NCI-H2227 treated with DMSO at 0.1 percent for 48 hours (cell line): ENCODE data around the gene TNFRSF11A.
A peak's percentile ranks its signal among the peaks of the same experiment; 100 is the strongest.

Source experiments
- DNase-seq: peaks from one replicate; lab custom pipeline; 2025; lab: John Stamatoyannopoulos, UW

TNFRSF11A gene

DNA sequence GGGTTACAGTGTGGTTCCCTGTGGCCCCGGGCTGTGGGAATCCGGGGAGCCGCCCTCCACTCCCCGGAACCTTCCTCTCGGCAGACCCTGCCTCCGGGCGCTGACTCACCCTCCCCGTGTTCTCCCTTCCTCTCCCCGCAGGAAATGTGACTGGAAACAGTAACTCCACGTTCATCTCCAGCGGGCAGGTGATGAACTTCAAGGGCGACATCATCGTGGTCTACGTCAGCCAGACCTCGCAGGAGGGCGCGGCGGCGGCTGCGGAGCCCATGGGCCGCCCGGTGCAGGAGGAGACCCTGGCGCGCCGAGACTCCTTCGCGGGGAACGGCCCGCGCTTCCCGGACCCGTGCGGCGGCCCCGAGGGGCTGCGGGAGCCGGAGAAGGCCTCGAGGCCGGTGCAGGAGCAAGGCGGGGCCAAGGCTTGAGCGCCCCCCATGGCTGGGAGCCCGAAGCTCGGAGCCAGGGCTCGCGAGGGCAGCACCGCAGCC is 59.5 kb downstream of the TNFRSF11A start:
- DNase-seq, result peak; percentile 69

DNA sequence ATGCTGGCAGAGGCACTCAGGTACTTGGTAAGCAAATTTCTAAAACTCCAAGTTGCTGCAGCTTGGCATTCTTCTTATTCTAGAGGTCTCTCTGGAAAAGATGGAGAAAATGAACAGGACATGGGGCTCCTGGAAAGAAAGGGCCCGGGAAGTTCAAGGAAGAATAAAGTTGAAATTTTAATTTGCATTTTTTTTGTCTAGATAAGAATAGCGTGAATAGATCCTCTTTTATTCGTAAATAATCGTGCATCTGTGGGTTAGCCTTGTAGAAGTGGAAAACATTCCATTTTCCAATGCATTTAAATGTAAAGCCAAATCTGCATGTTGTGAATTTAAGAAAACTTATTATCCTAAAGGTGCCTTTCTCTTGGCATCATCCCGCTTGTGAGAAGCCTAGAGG is 61.0 kb downstream of the TNFRSF11A start:
- no peak for DNase-seq

DNA sequence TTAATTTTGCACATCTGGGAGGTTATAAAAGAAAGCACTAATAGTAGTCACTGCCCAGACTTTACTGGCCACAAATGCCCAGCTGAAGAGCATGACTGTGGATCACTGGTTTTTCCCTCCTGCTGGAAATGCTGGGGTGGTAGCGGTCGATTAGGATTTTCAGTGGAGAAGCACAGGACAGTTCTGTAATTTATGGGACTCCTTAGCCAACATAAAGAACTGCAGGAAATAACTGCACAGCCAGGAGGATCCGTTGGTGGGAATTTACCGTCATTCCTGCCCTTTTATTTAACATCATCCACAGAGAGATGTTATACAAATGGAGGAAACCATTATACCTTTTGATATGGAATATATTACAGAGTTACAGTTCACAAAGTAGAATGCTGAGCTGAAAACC is 61.5 kb downstream of the TNFRSF11A start:
- no peak for DNase-seq

DNA sequence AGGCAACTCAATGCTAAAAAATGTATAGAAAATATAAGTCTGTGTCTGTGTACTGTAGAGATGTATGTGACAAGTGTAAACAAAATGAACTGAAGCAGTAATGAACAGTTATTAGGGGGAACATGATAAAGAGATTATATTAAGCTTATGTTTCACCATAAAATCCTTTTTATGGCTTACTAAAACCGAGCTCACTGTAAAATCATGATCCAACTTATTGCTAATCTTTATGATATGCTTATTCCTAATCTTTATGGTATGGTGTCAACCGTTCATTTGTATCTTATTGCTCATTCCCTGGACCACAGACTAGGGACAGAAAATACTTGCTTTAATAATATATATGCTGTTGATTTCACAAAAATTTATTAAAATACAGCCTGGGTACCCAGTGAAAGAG is 62.1 kb downstream of the TNFRSF11A start:
- DNase-seq, result no peak

DNA sequence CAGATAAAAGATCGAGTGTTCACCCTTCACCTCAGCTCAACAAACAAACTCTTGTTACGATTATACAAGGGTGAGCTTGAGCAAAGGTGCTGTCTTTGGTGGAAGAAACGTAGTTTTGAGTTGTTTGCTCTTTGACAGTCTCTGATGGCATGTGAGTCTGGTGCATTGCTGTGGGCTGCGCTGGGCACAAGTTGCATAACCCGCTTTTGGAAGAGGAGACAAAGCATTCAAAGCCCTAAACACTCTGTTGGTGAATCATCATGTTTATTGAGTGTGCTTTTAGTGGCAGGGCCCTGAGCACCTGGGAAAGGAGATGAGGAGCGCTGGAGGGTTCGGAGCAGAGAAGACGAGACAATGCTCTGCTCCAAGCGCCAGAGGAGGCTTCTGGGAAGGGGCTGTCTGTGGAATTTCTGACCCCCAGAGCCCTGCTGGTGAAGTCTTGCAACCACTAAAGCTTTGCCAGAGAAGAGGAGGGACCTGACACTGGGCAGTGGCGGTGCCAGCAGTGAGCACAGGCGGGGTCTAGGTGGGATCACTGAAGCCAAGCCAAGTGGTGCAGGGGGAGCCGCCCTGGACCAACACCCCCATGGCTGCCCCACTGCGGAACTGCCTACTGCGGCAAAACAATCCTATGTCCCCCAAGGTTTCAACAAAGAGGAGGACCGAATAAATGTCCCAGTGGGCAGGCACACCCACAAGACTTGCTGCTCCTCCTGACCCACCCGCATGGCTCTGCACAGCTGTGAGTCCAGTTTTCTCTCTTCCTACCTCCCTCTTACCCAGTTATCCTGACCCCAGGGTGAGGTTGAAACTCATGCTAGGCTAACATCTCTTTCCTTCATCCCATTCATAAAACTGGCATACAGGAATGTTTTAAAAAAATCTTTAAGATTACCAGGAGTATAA is 64.0 kb downstream of the TNFRSF11A start:
- no peak for DNase-seq

DNA sequence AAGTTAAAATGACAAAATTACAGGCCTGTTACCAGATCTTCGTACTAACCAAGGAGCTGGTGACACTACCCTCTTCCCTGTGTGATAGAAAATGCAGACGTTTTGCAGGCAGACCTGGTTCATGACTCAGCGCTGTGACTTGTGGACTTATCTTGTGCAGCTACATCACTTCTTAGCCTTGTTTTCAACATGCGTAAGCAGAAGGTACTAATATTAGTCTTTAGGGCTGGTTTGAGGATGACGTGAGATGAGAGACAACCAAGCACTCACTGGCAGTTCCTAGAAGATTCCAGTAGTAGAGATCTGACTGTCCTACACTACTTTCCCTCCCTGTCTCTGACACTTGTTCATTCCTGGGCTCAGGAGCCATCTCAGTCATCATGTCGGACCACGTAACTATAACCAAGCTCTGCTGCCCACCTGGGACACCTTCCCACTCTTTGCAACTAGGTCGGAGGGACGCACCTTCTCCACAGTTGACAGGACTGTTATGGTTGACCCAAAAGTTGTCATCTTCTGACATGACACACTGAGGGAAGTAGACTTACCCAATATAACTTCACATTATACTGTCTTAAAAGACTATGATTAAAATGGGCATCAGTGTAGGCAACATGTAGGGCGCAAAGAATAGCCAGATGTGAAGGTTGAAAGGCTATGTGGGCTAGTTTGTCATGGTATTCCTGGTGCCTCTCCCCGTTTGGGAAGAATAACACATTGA is 64.8 kb downstream of the TNFRSF11A start:
- no peak for DNase-seq

DNA sequence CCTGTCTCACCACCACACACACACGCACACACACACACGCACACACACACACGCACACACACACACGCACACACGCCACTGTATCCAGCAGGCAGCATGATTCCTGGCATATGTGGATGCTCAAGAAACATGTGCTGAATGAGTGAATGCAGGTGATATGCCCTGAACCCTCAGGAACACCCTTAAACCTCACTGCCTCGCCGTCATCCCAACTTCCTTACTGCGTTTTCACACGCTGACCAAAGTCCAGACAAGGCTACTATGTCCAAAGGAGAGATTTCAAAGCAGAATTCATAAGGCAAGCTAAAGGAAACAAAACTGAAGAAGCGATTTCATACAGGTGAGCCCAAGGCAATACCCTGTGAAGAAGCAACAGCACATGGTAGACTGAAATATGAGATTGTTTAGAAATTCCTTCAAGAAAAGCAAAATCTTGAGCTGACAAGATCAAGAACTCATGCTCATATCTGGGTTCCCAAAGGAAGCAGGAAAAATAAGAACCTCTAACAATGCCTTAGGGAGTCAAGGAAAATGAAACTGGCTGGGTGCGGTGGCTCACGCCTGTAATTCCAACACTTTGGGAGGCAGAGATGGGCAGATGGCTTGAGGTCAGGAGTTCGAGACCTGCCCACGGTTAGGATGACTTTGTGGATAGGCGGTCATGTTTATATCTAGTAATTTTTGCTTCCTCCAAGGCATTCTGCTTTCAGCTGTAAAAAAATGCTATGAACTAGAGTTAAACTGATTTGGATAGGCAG is 69.1 kb downstream of the TNFRSF11A start:
- DNase-seq, result no peak

DNA sequence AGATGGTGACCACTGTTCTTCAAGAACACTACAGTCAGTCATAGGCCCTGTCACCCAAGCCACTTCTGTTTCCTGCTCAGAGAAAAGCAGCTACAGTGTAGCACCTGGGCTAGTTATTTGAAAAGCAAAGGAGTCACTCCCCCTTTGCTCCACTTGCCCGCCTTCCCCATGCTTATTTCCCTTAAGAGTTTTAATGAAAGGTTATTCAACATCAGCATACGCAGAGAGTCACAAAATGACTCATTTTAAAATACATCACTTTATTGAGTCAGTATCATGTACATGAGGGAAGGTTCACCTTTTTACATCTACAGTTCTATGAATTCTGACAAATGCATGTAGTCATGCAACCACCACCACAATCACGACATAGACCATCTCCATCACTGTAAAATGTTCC is 71.3 kb downstream of the TNFRSF11A start:
- DNase-seq, result no peak

DNA sequence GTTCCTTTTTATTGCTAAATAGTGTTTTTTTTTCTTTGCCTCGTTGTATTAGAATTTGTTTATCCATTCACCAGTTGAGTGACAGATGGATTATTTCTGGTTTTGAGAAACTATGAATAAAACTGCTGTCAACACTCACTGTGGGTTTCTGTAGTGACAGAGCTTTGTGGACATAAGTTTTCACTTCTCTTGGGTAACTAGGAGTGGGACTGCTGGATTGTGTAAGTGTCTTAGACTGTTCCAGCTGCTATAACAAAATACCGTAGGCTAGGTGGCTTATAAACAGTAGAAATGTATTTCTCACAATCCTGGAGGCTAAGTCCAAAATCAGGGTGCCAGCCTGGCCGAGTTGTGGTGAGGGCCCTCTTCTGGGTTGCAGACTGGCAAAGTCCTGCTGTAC is 71.9 kb downstream of the TNFRSF11A start:
- DNase-seq, result no peak

DNA sequence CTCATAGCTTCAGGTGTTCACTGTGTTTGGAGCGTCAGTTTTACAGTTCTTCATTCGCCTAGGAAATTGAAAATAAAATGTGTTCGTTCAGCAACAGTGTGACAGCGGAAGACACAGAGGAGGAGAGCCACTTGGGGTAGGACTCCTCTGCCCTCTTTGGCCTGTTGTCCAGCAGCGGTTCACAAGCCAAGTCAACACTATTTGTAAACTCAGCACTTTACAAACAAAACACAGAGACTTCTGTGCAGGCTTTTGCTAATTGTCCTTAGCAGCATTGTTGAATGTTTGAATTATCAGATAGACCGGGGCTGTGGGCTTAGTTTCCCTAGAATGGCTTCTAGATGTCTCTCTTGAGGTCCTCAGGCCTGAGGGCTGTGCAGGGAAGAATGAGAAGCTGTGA is 73.2 kb downstream of the TNFRSF11A start:
- no peak for DNase-seq

DNA sequence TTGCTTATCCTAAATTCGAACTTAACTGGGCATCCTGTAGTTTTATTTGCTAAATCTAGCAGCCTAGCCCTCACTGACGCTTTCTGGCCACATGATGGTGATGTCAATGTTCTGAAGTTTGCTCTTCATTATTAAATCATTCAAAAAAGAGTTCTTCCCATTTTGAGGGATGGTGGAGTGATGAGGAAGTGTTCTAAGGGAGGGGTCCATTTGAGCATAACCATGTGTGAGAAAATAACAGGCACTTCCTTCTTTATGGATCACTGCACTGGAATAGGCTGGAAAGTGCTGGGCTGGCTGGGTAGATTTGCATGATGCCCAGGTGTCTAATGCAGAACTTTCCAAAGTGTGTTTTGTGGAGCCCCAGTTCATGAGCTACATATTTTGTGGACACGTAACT is 74.2 kb downstream of the TNFRSF11A start:
- DNase-seq, result no peak

DNA sequence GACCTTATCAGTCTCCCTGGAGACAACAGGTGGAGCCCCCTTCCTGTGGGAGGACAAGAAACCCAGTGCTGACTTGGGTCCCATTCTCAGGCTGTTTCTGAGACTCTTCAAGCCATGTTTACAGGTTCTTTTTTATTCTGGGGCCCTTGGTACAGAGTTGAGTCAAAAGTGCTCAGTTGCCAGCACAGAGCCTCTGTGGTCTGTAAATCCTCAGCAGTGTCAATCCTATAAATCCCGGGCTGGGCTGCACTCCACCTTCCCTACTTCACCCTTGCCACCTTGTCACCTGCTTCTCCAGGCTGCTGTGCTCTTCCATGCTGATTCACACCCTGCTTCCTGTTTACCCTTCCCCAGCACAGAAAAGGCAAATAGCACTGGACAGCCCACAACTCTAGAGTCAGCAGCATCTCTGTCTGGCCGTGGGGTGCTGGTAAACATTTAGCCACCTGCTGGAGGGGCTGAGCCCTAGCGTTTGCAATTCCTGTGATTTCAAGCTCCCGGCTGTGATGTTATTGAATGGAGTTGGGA is 74.7 kb downstream of the TNFRSF11A start:
- DNase-seq, result no peak

DNA sequence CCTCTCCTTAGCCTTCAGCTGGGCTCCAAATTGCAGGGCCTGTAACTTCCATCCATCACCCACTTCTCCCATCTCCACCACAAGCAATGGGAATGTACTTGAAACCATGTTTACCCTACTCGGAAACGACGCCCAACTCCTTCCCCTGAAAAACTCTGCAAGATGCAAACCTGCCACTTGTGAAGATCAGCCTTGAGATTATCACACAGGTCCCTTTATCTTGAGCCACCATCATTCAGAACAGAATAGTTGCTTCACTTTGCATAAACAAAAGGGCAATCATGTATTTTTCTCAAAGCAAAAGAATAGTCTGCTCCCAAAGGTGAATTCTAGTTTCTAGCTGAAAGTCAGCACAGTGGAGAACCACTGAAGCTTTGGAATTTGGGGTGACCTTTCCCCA is 75.8 kb downstream of the TNFRSF11A start:
- DNase-seq, result no peak

DNA sequence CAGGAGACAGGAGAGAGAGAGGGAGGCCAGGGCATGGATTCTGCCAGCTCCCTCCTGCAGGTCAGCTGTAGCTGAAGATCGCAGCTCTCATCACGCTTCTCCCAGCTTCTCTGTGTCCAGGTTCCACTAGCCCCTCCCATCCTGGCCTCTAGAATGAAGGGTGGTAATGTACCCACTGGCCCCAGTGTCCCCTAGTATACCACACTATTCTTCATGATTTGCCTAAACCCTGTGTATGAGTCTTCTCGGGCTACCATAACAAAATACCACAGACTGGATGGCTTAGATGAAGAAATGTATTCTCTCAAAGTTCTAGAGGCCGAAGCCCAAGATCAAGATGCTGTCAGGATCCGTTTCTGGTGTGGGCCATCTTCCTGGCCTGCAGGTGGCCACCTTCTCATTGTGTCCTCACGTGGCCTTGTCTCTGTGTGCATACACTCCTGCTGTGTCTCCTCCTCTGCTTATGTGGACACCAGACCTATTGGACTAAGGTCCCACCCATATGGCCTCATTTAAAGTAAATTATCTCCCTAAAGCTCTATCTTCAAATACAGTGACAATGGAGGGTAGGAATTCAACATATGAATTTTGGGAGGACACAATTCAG is 77.3 kb downstream of the TNFRSF11A start:
- no peak for DNase-seq

DNA sequence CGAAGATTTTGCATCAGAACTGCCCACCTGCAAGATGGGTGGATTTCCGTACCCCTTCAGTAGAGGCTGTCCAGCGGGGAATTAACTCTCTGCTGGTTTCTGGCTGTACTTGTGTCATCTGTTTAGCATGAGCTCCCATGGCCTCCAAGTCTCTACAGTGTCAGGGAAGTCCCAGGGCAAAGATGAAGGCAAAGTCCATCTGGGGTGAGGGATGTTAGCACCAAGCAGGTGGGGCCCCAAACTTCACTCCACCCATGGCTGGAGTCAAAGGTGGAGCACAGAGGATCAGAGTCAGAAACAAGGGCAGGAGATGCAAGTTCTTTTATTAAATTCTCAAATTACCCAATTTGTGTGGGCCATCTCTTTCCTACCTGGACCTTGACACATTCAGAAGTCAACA is 78.0 kb downstream of the TNFRSF11A start:
- DNase-seq, result no peak

DNA sequence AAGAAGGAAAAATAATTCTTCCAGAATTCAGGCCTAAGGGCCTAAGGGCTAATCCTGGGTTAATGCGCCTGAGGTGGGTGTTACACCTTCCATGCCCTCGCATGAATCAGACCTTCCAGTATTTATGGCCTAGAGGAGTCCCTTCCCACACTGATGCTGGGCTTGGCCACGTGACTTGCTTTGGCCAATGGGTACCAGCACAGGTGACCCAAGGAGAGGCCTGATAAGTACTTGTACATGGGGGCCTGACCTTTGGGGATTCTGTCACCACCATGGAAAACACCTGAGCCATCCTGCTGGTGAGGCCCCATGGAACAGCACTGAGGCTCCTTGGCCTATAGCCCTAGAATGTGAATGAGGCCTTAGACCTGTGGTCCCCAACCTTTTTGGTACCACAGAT is 79.8 kb downstream of the TNFRSF11A start:
- no peak for DNase-seq

DNA sequence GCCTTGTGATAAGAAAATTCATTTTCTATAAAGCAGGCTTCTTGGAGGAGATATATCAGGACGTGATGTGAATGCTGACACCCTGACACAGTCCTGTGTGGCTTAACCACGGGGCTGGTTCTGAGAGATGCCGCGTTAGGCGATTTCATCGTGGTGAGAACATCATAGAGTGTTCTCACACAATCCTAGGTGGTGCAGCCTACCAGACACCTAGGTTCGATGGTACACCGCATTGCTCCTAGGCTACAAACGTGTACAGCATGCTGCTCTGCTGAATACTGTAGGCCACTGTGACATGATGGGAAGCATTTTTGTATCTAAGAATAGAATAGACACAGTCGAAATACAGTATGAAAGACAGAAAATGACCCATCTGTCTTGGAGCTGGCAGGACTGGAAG is 82.5 kb downstream of the TNFRSF11A start:
- DNase-seq, result no peak

DNA sequence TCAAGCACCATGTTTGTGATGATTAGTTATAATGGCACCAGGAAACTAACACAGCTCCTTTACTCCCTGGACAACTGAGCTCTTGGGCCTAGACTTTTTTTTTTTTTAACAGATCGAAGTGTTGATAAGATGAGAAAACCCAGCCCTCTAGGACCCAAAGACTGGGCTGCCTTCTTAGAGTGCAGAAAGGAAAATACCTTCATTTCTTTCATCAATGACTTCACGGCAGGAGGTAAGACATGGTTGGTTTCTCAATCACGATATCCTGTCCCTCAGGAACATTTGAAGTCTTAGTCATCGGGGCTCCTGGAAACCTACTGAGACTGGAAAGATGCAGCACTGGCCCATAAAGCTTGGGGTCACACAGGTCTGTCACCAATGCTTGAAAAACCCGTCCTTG is 84.7 kb downstream of the TNFRSF11A start:
- DNase-seq, result no peak

DNA sequence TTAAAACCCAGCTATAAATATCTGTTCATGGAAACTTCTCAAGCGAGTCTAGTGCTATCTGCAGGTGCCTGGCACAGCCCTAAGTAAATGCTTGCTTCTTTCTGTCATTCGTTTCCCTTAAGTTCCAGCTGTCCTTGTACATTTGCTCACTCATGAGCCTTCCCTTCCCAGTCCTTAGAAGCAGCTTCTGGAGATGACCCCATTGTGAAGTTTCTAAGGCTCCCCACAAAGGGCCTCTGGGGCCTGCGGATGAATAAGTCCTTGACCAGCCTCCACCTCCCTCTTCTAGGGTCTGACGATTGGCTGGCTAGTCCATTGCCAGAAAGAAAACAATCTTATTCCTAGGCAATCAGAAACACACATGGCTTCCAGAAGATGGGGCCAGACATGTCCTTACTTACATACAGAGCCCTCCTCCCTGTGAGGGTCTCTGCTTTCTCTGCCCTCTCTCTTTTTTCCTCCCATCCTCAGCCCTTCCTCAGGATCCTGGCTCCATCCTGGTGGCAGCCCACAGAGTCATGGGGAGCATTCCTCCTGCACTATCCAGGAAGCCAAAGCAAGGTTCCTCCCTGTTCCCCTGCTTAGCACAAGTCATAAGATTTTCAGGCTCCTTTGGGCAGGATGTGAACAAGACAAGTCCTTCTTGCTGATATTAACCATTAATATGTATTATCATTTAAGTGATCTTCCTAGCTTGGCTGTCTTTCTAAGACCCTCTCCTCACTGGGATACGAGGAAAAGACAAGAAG is 87.3 kb downstream of the TNFRSF11A start:
- DNase-seq, result no peak

DNA sequence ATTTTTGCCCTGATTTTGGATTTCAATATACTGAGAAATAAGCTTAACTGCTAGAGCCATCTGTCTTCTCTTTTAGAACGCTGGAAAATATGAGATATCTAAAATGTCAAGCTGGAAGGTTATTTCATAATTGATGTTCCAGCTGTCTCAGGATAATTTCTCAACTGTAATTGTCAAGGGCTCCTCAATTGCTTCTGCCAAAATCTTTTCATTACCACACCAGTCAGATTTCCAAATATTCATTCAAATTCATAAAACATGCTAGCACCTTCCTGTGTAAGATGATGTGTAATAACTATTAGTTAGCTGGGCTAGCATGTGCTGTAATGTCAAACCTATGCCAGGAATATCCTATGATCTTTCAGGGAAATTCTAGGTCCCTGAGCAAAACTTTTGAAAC is 88.1 kb downstream of the TNFRSF11A start:
- no peak for DNase-seq

DNA sequence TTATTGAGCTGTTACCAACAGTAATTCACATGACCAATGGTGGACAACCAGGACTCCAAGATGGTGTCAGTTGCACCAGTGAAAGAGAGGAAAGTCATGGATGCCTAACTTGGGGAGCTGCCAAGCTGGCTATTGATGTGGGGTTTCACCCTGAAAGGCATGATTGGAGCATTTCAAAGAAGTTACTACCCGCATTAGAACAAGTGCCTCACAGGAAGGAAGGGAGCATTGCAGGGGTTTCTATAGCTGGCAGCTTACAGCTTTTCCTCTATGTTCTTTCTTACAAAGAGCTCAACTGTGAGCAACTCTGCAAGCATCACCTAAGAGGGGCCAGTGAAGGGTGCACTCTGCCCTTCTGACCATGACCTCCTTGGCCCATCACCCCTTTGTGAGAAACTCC is 93.1 kb downstream of the TNFRSF11A start:
- no peak for DNase-seq
